Measurements from ENCODE around the gene CDYL2.
"Not testable (repeated sequence)": the region's sequence is repeated elsewhere in the genome, so short reads cannot be mapped to it uniquely, and the experiment has no call there.

Gene CDYL2

GRCh38 chr16:80656161-80656560 is 148.2 kb downstream of the CDYL2 start:
- Histone ChIP-seq H3K27ac (ENCODE audit: low read depth in 2 of 2, low read length in 2 of 2) (no peak overlapping the region), H3K27me3 (ENCODE audit: control insufficient read depth in 2 of 2, insufficient read depth in 2 of 2, low read length in 2 of 2) (no peaks in the 10 kb centered on the region), H3K4me3 (ENCODE audit: low read length in 2 of 2) (peak overlapping the region in 1 of 2 donors; percentile 62), H3K36me3 (ENCODE audit: control insufficient read depth in 2 of 2, insufficient read depth in 2 of 2, low read length in 2 of 2) (no peaks in the 10 kb centered on the region), H3K9ac (ENCODE audit: low read depth in 1 of 2, low read length in 2 of 2) (no peak overlapping the region), H3K4me1 (ENCODE audit: control insufficient read depth in 2 of 2, insufficient read depth in 2 of 2, low read length in 2 of 2) (peaks cover 0 to 4% of the 10 kb centered on the region in 2 donors), H3K9me3 (ENCODE audit: control insufficient read depth in 2 of 2, low read length in 2 of 2) (no peaks in the 10 kb centered on the region)

DNA sequence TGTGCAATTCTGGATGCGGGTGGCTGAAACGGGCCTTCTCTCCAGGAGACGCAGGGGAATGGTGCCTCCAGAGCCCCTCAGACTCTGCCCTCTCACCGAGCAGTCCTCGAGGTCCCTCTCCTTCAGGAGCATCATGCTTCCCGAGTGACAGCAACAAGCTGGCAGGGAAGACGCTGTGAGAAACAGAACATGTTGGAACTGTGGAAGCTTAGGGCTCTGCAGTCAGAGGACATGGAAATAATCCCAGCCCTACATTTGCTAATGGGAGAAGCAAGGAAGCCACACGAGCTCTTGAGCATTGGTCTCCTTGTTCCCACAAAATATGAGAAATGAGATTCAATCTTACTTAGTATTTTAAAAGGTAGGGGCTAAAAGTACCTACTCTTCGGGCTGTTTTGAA is 148.6 kb downstream of the CDYL2 start:
- Histone ChIP-seq H3K36me3 (ENCODE audit: control insufficient read depth in 2 of 2, insufficient read depth in 2 of 2, low read length in 2 of 2) (no peaks in the 10 kb centered on the region), H3K9ac (ENCODE audit: low read depth in 1 of 2, low read length in 2 of 2) (no peak overlapping the region), H3K9me3 (ENCODE audit: control insufficient read depth in 2 of 2, low read length in 2 of 2) (no peaks in the 10 kb centered on the region), H3K4me3 (ENCODE audit: low read length in 2 of 2) (no peak overlapping the region), H3K27ac (ENCODE audit: low read depth in 2 of 2, low read length in 2 of 2) (no peak overlapping the region), H3K27me3 (ENCODE audit: control insufficient read depth in 2 of 2, insufficient read depth in 2 of 2, low read length in 2 of 2) (no peaks in the 10 kb centered on the region), H3K4me1 (ENCODE audit: control insufficient read depth in 2 of 2, insufficient read depth in 2 of 2, low read length in 2 of 2) (peaks cover 0 to 4% of the 10 kb centered on the region in 2 donors)

DNA sequence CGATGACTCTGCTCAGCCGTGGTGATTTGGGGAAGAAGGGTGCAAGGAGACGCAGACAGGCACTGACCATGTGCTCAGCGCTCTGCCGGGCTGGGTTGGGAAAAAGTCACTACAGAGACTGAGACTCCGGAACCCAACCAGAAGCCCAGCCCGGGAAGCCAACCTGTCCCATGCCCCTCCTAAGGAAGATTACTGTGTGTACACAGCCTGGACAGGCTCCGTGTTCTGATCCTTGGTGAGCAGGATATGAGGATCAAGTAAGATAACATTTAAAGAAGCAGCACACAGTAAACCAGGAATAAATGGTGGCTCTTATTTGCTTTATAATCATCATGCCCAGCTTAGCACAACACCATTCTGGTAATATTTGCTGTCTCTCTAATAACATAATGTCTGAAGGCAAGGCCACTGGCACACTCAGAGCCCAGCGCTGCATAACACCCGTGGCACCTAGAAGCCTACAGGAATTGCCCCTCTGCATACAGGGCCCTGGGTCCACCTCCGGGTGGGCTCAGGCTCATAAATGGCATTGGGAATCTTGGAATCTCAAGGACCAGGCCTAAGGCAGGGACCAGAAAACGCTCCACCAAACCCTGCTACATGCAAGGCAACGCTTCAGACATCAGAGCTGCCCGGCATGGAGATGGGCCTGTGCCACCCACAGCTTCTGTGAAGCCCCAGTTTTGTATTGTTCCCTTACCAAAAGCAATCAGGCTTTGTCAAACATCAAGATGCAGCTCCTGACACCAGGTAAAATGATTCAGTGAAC is 150.1 kb downstream of the CDYL2 start:
- Histone ChIP-seq H3K9ac (ENCODE audit: low read depth in 1 of 2, low read length in 2 of 2) (no peak overlapping the region), H3K36me3 (ENCODE audit: control insufficient read depth in 2 of 2, insufficient read depth in 2 of 2, low read length in 2 of 2) (no peaks in the 10 kb centered on the region), H3K27me3 (ENCODE audit: control insufficient read depth in 2 of 2, insufficient read depth in 2 of 2, low read length in 2 of 2) (no peaks in the 10 kb centered on the region), H3K9me3 (ENCODE audit: control insufficient read depth in 2 of 2, low read length in 2 of 2) (no peaks in the 10 kb centered on the region), H3K4me3 (ENCODE audit: low read length in 2 of 2) (no peak overlapping the region), H3K4me1 (ENCODE audit: control insufficient read depth in 2 of 2, insufficient read depth in 2 of 2, low read length in 2 of 2) (peaks cover 0 to 4% of the 10 kb centered on the region in 2 donors), H3K27ac (ENCODE audit: low read depth in 2 of 2, low read length in 2 of 2) (no peak overlapping the region)

DNA sequence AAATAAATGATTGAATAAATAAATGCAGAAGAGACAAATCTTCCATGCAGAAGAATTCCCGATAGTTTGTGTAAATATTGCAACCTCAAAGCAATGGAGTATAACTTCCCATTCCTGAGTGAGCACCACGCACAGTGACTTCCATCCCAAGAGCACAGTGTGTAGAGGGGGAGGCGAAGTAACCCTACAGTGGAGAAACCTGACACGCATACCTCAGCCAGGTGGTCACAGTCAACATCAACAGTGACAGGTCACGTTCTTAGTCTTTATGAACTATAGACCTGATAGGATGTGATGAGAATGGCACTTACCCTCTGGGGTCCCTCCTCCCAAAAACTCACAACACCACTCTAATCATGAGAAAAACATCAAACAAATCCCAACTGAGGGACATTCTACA is 152.0 kb downstream of the CDYL2 start:
- no peaks in the 10 kb centered on the region for H3K36me3 ChIP-seq (ENCODE audit: control insufficient read depth in 2 of 2, insufficient read depth in 2 of 2, low read length in 2 of 2)
- no peak overlapping the region for H3K27ac ChIP-seq (ENCODE audit: low read depth in 2 of 2, low read length in 2 of 2)
- H3K4me1 ChIP-seq (ENCODE audit: control insufficient read depth in 2 of 2, insufficient read depth in 2 of 2, low read length in 2 of 2): peaks cover 0 to 4% of the 10 kb centered on the region in 2 donors
- no peaks in the 10 kb centered on the region for H3K27me3 ChIP-seq (ENCODE audit: control insufficient read depth in 2 of 2, insufficient read depth in 2 of 2, low read length in 2 of 2)
- H3K9ac ChIP-seq (ENCODE audit: low read depth in 1 of 2, low read length in 2 of 2): no peak overlapping the region
- no peaks in the 10 kb centered on the region for H3K9me3 ChIP-seq (ENCODE audit: control insufficient read depth in 2 of 2, low read length in 2 of 2)
- no peak overlapping the region for H3K4me3 ChIP-seq (ENCODE audit: low read length in 2 of 2)

DNA sequence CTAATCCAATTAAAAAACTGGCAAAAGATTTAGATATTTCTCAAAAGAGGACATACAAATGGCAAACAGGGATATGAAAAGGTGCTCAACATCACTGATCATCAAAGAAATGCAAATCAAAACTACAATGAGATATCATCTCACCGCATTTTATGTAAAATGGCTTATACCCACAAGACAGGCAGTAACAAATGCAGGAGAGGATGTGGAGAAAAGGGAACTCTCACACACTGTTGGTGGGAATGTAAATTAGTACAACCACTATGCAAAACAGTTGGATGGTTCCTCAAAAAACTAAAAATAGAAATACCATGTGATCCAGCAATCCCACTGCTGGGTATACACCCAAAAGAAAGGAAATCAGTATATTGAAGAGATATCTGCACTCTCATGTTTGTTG is 154.1 kb downstream of the CDYL2 start:
- not testable (repeated sequence) for H3K4me1 ChIP-seq (ENCODE audit: control insufficient read depth in 2 of 2, insufficient read depth in 2 of 2, low read length in 2 of 2); H3K9me3 ChIP-seq (ENCODE audit: control insufficient read depth in 2 of 2, low read length in 2 of 2)

DNA sequence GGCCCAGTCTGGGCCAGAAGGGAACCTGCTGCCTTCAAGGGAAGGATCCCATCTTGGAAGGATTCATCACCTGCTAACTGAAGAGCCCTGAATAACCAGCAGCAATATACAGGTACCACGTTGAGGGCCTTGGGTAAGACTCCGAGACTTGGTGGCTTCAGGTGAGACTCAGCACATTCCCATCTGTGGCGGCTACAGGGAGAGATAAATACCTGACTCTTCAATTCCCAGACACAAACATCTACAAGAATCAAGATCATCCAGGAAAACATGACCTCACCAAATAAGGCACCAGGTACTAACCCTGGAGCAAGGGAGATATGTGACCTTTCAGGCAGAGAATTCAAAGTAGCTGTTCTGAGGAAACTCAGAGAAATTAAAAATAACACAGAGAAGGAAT is 164.1 kb downstream of the CDYL2 start:
- Histone ChIP-seq H3K9me3 (ENCODE audit: control insufficient read depth in 2 of 2, low read length in 2 of 2) (no peaks in the 10 kb centered on the region), H3K27ac (ENCODE audit: low read depth in 2 of 2, low read length in 2 of 2) (no peak overlapping the region), H3K4me1 (ENCODE audit: control insufficient read depth in 2 of 2, insufficient read depth in 2 of 2, low read length in 2 of 2) (no peaks in the 10 kb centered on the region), H3K4me3 (ENCODE audit: low read length in 2 of 2) (no peak overlapping the region), H3K9ac (ENCODE audit: low read depth in 1 of 2, low read length in 2 of 2) (no peak overlapping the region), H3K36me3 (ENCODE audit: control insufficient read depth in 2 of 2, insufficient read depth in 2 of 2, low read length in 2 of 2) (no peaks in the 10 kb centered on the region), H3K27me3 (ENCODE audit: control insufficient read depth in 2 of 2, insufficient read depth in 2 of 2, low read length in 2 of 2) (no peaks in the 10 kb centered on the region)

More for the DNA sequence above, 154.1 kb downstream of the CDYL2 start:
- not testable (repeated sequence) for H3K9ac ChIP-seq (ENCODE audit: low read depth in 1 of 2, low read length in 2 of 2); H3K36me3 ChIP-seq (ENCODE audit: control insufficient read depth in 2 of 2, insufficient read depth in 2 of 2, low read length in 2 of 2); H3K4me3 ChIP-seq (ENCODE audit: low read length in 2 of 2); H3K27me3 ChIP-seq (ENCODE audit: control insufficient read depth in 2 of 2, insufficient read depth in 2 of 2, low read length in 2 of 2); H3K27ac ChIP-seq (ENCODE audit: low read depth in 2 of 2, low read length in 2 of 2)

- no peaks in the 10 kb centered on the region for H3K27me3 ChIP-seq (ENCODE audit: control insufficient read depth in 2 of 2, insufficient read depth in 2 of 2, low read length in 2 of 2)
Measured at GRCh38 chr16:80639636-80640035, 164.8 kb downstream of the CDYL2 start.

GRCh38 chr16:80637621-80638020 is 166.8 kb downstream of the CDYL2 start:
- Histone ChIP-seq H3K27me3 (ENCODE audit: control insufficient read depth in 2 of 2, insufficient read depth in 2 of 2, low read length in 2 of 2) (no peaks in the 10 kb centered on the region), H3K27ac (ENCODE audit: low read depth in 2 of 2, low read length in 2 of 2) (no peak overlapping the region), H3K9me3 (ENCODE audit: control insufficient read depth in 2 of 2, low read length in 2 of 2) (no peaks in the 10 kb centered on the region), H3K36me3 (ENCODE audit: control insufficient read depth in 2 of 2, insufficient read depth in 2 of 2, low read length in 2 of 2) (no peaks in the 10 kb centered on the region), H3K4me1 (ENCODE audit: control insufficient read depth in 2 of 2, insufficient read depth in 2 of 2, low read length in 2 of 2) (no peaks in the 10 kb centered on the region), H3K4me3 (ENCODE audit: low read length in 2 of 2) (no peak overlapping the region), H3K9ac (ENCODE audit: low read depth in 1 of 2, low read length in 2 of 2) (no peak overlapping the region)

More at GRCh38 chr16:80639636-80640035, 164.8 kb downstream of the CDYL2 start:
- H3K9me3 ChIP-seq (ENCODE audit: control insufficient read depth in 2 of 2, low read length in 2 of 2): no peaks in the 10 kb centered on the region
- no peaks in the 10 kb centered on the region for H3K36me3 ChIP-seq (ENCODE audit: control insufficient read depth in 2 of 2, insufficient read depth in 2 of 2, low read length in 2 of 2)
- no peak overlapping the region for H3K4me3 ChIP-seq (ENCODE audit: low read length in 2 of 2)
- no peak overlapping the region for H3K27ac ChIP-seq (ENCODE audit: low read depth in 2 of 2, low read length in 2 of 2)
- no peak overlapping the region for H3K9ac ChIP-seq (ENCODE audit: low read depth in 1 of 2, low read length in 2 of 2)
- no peaks in the 10 kb centered on the region for H3K4me1 ChIP-seq (ENCODE audit: control insufficient read depth in 2 of 2, insufficient read depth in 2 of 2, low read length in 2 of 2)

DNA sequence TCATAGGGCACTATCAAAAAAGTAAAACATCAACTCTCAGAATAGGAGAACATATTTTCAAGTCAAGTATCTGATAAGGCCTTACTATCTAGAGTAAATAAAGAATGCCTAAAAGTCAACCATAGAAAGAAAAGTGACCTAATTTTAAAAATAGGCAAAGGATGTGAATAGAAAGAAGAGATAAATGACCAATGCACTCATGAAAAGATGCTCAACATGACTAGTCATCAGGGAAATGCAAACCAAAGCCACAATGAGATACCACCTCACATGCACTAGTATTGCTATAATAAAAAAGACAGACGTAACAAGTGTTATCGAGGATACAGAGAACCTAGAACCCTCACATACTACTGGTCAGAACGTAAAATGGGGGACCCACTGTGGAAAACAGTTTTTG is 172.8 kb downstream of the CDYL2 start:
- no peak overlapping the region for H3K27ac ChIP-seq (ENCODE audit: low read depth in 2 of 2, low read length in 2 of 2)
- H3K36me3 ChIP-seq (ENCODE audit: control insufficient read depth in 2 of 2, insufficient read depth in 2 of 2, low read length in 2 of 2): no peaks in the 10 kb centered on the region
- no peak overlapping the region for H3K9ac ChIP-seq (ENCODE audit: low read depth in 1 of 2, low read length in 2 of 2)
- H3K4me3 ChIP-seq (ENCODE audit: low read length in 2 of 2): no peak overlapping the region
- H3K4me1 ChIP-seq (ENCODE audit: control insufficient read depth in 2 of 2, insufficient read depth in 2 of 2, low read length in 2 of 2): no peaks in the 10 kb centered on the region
- H3K9me3 ChIP-seq (ENCODE audit: control insufficient read depth in 2 of 2, low read length in 2 of 2): no peaks in the 10 kb centered on the region
- H3K27me3 ChIP-seq (ENCODE audit: control insufficient read depth in 2 of 2, insufficient read depth in 2 of 2, low read length in 2 of 2): no peaks in the 10 kb centered on the region

DNA sequence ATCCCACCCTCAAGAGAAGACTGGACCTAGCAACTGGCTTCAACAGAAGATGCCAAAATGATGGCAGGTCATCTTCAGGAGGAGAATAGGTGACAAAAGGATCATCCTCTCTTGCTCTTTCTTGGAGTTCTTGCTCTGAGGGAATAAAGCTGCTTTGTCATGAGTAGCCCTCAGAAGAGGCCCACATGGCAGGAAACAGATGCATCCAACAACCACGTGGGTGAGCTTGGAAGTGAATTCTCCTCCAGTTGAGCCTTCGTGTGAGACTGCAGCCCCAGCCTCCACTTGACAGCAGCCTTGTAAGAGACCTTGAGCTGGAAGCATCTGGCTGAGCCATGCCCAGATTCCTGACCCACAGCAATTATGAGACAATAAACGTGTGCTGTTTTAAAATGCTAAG is 176.1 kb downstream of the CDYL2 start:
- Histone ChIP-seq H3K4me1 (ENCODE audit: control insufficient read depth in 2 of 2, insufficient read depth in 2 of 2, low read length in 2 of 2) (no peaks in the 10 kb centered on the region), H3K4me3 (ENCODE audit: low read length in 2 of 2) (no peak overlapping the region), H3K9me3 (ENCODE audit: control insufficient read depth in 2 of 2, low read length in 2 of 2) (no peaks in the 10 kb centered on the region), H3K27ac (ENCODE audit: low read depth in 2 of 2, low read length in 2 of 2) (no peak overlapping the region), H3K27me3 (ENCODE audit: control insufficient read depth in 2 of 2, insufficient read depth in 2 of 2, low read length in 2 of 2) (no peaks in the 10 kb centered on the region), H3K9ac (ENCODE audit: low read depth in 1 of 2, low read length in 2 of 2) (no peak overlapping the region), H3K36me3 (ENCODE audit: control insufficient read depth in 2 of 2, insufficient read depth in 2 of 2, low read length in 2 of 2) (no peaks in the 10 kb centered on the region)

Measured in mucosa of rectum (tissue), 2 donors.